NCI-H526 (cell line): ENCODE data around the gene MFAP4.

Experiments
- DNase-seq, 2 experiments: peaks; one replicate each; lab custom pipeline; 2025; lab: John Stamatoyannopoulos, UW

The MFAP4 gene

GRCh38 chr17:19333736-19334290 lies 53.2 kb downstream of the MFAP4 start:
- no peak for DNase-seq
